Neural crest cell (in vitro differentiated cells): ENCODE results near the gene HMGB1. TPM values are rescaled to one million over a fixed set of nuclear protein-coding genes. Genes with fewer than 3 reads are reported as not detected.

ENCODE experiments used
- DNase-seq: peaks from one replicate; pipeline ENCODE4 v3.0.0; 2021; ENCODE audit warnings: low read depth, mixed read lengths, low spot score
- H3K27ac Mint-ChIP-seq: one replicate; pipeline ENCODE4 v1.8.0; 2021; ENCODE audit warnings: mild to moderate bottlenecking, mixed read lengths; ENCODE audit not compliant: unreplicated experiment
- H3K27me3 Mint-ChIP-seq: 2 replicates; pipeline ENCODE4 v1.8.0; 2021; ENCODE audit warnings: low read depth, mild to moderate bottlenecking, mixed read lengths
- H3K36me3 Mint-ChIP-seq: 2 replicates; pipeline ENCODE4 v1.8.0; 2021; ENCODE audit warnings: low read depth, mild to moderate bottlenecking, mixed read lengths
- H3K4me1 Mint-ChIP-seq: 2 replicates; pipeline ENCODE4 v1.8.0; 2021; ENCODE audit warnings: mixed read lengths
- H3K4me3 Mint-ChIP-seq: one replicate; pipeline ENCODE4 v1.8.0; 2021; ENCODE audit warnings: mild to moderate bottlenecking, mixed read lengths
- H3K9me3 Mint-ChIP-seq: 2 replicates; pipeline ENCODE4 v1.8.0; 2021; ENCODE audit warnings: mixed read lengths
- CTCF ChIP-seq: fragments of 200-600 bp; sonication (generic); conservative IDR thresholded peaks from 2 replicates; pipeline ENCODE4 v1.5.0; 2021; ENCODE audit warnings: antibody characterized with exemption, mild to moderate bottlenecking
- total RNA-seq: library from RNA; stranded (reverse); gene quantifications from 2 replicates; pipeline ENCODE4 v1.2.1, GENCODE V29; 2021

HMGB1 gene
- total RNA-seq, 1 donor from 2014 or later: 735 TPM

GRCh38 chr13:30487075-30487470 is 21.3 kb upstream of the HMGB1 start:
- Mint-ChIP-seq H3K36me3 (no peaks in the 10 kb centered on the region), H3K4me1 (no peaks in the 10 kb centered on the region), H3K9me3 (no peaks in the 10 kb centered on the region), H3K27ac (no peak overlapping the region), H3K27me3 (no peaks in the 10 kb centered on the region), H3K4me3 (no peak overlapping the region)
- DNase-seq: no peak
- no peak for TF ChIP-seq CTCF

GRCh38 chr13:30486230-30487074 is 20.7 kb upstream of the HMGB1 start:
- no peaks in the 10 kb centered on the region for H3K9me3 Mint-ChIP-seq
- no peak for DNase-seq
- H3K36me3 Mint-ChIP-seq: no peaks in the 10 kb centered on the region
- no peak overlapping the region for H3K27ac Mint-ChIP-seq
- H3K4me3 Mint-ChIP-seq: no peak overlapping the region
- TF ChIP-seq CTCF: no peak
- H3K4me1 Mint-ChIP-seq: no peaks in the 10 kb centered on the region
- no peaks in the 10 kb centered on the region for H3K27me3 Mint-ChIP-seq

- no peaks in the 10 kb centered on the region for H3K9me3 Mint-ChIP-seq
- DNase-seq: no peak
- peaks cover 14% of the 10 kb centered on the region for H3K4me1 Mint-ChIP-seq
- no peaks in the 10 kb centered on the region for H3K36me3 Mint-ChIP-seq
- H3K27ac Mint-ChIP-seq: no peak overlapping the region
- H3K27me3 Mint-ChIP-seq: no peaks in the 10 kb centered on the region
- no peak for TF ChIP-seq CTCF
- no peak overlapping the region for H3K4me3 Mint-ChIP-seq
Observed at GRCh38 chr13:30481241-30481760, 15.6 kb upstream of the HMGB1 start.

- Mint-ChIP-seq H3K36me3 (no peaks in the 10 kb centered on the region), H3K4me3 (no peak overlapping the region), H3K27me3 (no peaks in the 10 kb centered on the region), H3K27ac (no peak overlapping the region), H3K4me1 (peaks cover 14% of the 10 kb centered on the region), H3K9me3 (no peaks in the 10 kb centered on the region)
- no peak for TF ChIP-seq CTCF
- DNase-seq: no peak
Observed at GRCh38 chr13:30480292-30480950, 14.7 kb upstream of the HMGB1 start.

- Mint-ChIP-seq H3K27me3 (no peaks in the 10 kb centered on the region), H3K36me3 (no peaks in the 10 kb centered on the region), H3K4me3 (no peak overlapping the region), H3K9me3 (no peaks in the 10 kb centered on the region), H3K27ac (no peak overlapping the region), H3K4me1 (peaks cover 14% of the 10 kb centered on the region)
- TF ChIP-seq CTCF: no peak
- no peak for DNase-seq
Observed at GRCh38 chr13:30479883-30480219, 14.1 kb upstream of the HMGB1 start.
